Measurements from ENCODE around the gene TXNDC11. TPM values are rescaled to one million over a fixed set of nuclear protein-coding genes. Genes with fewer than 3 reads are reported as not detected.

TXNDC11 gene
- total and polyA plus RNA-seq, 10 of the 15 experiments (the other 5 are each of a cell fraction or from before 2014, with no cell fraction given), result 1.7 to 86.7 (median 54.4) TPM

DNA sequence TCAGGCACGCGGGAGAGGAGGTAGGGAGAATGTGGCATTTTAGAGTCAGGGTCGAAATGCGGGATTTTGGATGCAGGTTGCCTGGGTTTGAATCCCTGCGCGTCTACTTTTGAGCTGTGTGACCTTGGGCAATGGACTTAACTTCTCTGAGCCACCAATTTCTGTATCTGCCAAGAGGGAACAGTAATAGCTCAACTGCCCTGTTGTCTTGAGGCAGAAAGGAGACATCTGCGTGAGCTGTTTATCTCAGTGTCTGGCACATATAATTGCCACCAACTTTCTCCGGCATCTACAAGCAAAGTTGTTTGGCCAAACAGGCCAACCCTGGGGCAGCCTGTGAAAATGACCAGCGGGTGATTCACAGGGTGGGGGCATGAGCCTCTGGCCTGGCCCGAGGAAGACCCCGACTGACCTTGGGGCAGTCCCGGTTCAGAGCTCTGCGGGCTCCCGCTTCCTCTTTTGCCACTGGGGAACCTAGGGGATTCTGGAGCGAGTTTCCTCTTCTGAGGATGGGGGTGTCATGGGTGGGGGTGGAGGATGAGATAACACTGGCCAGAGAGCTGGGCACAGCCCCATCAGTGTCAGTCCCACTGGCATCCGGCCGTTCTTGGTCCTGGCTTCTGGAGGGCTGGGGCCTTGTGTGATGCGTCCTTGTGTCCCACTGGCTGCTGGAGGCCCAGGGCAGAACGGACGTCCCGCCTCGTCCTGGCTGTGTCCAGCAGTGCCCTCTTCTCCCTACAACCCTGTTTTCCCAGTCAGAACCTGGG lies 73.1 kb downstream of the TXNDC11 start (continued):
- TF ChIP-seq, protein P1, sequence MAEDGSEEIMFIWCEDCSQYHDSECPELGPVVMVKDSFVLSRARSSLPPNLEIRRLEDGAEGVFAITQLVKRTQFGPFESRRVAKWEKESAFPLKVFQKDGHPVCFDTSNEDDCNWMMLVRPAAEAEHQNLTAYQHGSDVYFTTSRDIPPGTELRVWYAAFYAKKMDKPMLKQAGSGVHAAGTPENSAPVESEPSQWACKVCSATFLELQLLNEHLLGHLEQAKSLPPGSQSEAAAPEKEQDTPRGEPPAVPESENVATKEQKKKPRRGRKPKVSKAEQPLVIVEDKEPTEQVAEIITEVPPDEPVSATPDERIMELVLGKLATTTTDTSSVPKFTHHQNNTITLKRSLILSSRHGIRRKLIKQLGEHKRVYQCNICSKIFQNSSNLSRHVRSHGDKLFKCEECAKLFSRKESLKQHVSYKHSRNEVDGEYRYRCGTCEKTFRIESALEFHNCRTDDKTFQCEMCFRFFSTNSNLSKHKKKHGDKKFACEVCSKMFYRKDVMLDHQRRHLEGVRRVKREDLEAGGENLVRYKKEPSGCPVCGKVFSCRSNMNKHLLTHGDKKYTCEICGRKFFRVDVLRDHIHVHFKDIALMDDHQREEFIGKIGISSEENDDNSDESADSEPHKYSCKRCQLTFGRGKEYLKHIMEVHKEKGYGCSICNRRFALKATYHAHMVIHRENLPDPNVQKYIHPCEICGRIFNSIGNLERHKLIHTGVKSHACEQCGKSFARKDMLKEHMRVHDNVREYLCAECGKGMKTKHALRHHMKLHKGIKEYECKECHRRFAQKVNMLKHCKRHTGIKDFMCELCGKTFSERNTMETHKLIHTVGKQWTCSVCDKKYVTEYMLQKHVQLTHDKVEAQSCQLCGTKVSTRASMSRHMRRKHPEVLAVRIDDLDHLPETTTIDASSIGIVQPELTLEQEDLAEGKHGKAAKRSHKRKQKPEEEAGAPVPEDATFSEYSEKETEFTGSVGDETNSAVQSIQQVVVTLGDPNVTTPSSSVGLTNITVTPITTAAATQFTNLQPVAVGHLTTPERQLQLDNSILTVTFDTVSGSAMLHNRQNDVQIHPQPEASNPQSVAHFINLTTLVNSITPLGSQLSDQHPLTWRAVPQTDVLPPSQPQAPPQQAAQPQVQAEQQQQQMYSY (CRISPR knock-in tag; IDR thresholded peaks at IDR 0.05), result no peak
- TF ChIP-seq NFIC (IDR thresholded peaks at IDR 0.05; ENCODE audit: low read depth, low read length) (peak; percentile 79; the same call in 1 of the 2 replicates), YY1 (IDR thresholded peaks at IDR 0.05; ENCODE audit: low read depth, low read length) (no peak), POLR2A (IDR thresholded peaks at IDR 0.05; ENCODE audit: low read depth, low read length) (peak; percentile 42; the same call in 1 of the 2 replicates), MXI1 (IDR thresholded peaks at IDR 0.05; ENCODE audit: low read depth, low read length) (peak; percentile 58; the same call in 1 of the 2 replicates), ATF7 (IDR thresholded peaks at IDR 0.05; ENCODE audit: low read depth) (peak; percentile 44; the same call in 1 of the 2 replicates), TCF7 (IDR thresholded peaks at IDR 0.05; ENCODE audit: borderline replicate concordance) (no peak), KAT2A (conservative IDR thresholded peaks at IDR 0.05; ENCODE audit: control insufficient read depth, low read depth, low read length) (no peak), ZNF217 (IDR thresholded peaks at IDR 0.05) (peak; percentile 61; the same call in 1 of the 2 replicates), ZNF24 (IDR thresholded peaks at IDR 0.05) (no peak), TAF1 (IDR thresholded peaks at IDR 0.05; ENCODE audit: borderline replicate concordance, low read depth, low read length) (no peak; the same call in 1 of the 2 replicates)
- TF ChIP-seq, protein P2, sequence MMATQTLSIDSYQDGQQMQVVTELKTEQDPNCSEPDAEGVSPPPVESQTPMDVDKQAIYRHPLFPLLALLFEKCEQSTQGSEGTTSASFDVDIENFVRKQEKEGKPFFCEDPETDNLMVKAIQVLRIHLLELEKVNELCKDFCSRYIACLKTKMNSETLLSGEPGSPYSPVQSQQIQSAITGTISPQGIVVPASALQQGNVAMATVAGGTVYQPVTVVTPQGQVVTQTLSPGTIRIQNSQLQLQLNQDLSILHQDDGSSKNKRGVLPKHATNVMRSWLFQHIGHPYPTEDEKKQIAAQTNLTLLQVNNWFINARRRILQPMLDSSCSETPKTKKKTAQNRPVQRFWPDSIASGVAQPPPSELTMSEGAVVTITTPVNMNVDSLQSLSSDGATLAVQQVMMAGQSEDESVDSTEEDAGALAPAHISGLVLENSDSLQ (IDR thresholded peaks at IDR 0.05), result no peak
- TF ChIP-seq, protein P3, sequence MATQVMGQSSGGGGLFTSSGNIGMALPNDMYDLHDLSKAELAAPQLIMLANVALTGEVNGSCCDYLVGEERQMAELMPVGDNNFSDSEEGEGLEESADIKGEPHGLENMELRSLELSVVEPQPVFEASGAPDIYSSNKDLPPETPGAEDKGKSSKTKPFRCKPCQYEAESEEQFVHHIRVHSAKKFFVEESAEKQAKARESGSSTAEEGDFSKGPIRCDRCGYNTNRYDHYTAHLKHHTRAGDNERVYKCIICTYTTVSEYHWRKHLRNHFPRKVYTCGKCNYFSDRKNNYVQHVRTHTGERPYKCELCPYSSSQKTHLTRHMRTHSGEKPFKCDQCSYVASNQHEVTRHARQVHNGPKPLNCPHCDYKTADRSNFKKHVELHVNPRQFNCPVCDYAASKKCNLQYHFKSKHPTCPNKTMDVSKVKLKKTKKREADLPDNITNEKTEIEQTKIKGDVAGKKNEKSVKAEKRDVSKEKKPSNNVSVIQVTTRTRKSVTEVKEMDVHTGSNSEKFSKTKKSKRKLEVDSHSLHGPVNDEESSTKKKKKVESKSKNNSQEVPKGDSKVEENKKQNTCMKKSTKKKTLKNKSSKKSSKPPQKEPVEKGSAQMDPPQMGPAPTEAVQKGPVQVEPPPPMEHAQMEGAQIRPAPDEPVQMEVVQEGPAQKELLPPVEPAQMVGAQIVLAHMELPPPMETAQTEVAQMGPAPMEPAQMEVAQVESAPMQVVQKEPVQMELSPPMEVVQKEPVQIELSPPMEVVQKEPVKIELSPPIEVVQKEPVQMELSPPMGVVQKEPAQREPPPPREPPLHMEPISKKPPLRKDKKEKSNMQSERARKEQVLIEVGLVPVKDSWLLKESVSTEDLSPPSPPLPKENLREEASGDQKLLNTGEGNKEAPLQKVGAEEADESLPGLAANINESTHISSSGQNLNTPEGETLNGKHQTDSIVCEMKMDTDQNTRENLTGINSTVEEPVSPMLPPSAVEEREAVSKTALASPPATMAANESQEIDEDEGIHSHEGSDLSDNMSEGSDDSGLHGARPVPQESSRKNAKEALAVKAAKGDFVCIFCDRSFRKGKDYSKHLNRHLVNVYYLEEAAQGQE (IDR thresholded peaks at IDR 0.05; ENCODE audit: low read depth, low read length), result 0 out of 2 replicates have a peak, but pooled peaks have one; percentile 29
- TF ChIP-seq, protein P4, sequence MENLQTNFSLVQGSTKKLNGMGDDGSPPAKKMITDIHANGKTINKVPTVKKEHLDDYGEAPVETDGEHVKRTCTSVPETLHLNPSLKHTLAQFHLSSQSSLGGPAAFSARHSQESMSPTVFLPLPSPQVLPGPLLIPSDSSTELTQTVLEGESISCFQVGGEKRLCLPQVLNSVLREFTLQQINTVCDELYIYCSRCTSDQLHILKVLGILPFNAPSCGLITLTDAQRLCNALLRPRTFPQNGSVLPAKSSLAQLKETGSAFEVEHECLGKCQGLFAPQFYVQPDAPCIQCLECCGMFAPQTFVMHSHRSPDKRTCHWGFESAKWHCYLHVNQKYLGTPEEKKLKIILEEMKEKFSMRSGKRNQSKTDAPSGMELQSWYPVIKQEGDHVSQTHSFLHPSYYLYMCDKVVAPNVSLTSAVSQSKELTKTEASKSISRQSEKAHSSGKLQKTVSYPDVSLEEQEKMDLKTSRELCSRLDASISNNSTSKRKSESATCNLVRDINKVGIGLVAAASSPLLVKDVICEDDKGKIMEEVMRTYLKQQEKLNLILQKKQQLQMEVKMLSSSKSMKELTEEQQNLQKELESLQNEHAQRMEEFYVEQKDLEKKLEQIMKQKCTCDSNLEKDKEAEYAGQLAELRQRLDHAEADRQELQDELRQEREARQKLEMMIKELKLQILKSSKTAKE (IDR thresholded peaks at IDR 0.05; ENCODE audit: low read depth, poor library complexity, severe bottlenecking), result peak; percentile 91
- TF ChIP-seq, protein P5, sequence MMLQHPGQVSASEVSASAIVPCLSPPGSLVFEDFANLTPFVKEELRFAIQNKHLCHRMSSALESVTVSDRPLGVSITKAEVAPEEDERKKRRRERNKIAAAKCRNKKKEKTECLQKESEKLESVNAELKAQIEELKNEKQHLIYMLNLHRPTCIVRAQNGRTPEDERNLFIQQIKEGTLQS (IDR thresholded peaks at IDR 0.05; ENCODE audit: borderline replicate concordance, extremely low read depth, low read depth, low read length), result no peak
- TF ChIP-seq, protein P6, sequence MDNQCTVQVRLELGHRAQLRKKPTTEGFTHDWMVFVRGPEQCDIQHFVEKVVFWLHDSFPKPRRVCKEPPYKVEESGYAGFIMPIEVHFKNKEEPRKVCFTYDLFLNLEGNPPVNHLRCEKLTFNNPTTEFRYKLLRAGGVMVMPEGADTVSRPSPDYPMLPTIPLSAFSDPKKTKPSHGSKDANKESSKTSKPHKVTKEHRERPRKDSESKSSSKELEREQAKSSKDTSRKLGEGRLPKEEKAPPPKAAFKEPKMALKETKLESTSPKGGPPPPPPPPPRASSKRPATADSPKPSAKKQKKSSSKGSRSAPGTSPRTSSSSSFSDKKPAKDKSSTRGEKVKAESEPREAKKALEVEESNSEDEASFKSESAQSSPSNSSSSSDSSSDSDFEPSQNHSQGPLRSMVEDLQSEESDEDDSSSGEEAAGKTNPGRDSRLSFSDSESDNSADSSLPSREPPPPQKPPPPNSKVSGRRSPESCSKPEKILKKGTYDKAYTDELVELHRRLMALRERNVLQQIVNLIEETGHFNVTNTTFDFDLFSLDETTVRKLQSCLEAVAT (IDR thresholded peaks at IDR 0.05), result 0 out of 2 replicates have a peak, but pooled peaks have one; percentile 44
